Keratinocyte (primary cell): ENCODE measurements around the gene ATP13A1.

Source experiments
- CTCF ChIP-seq, 3 experiments: IDR thresholded peaks in 1 of 3; conservative IDR thresholded peaks in 1 of 3; optimal IDR thresholded peaks in 1 of 3; 2 replicates in 2 of 3; 3 replicates in 1 of 3; pipeline versions ENCODE3 to v1.5.1; 2011; ENCODE audit warnings: low read length in 3 of 3, mild to moderate bottlenecking in 3 of 3, moderate library complexity in 2 of 3, control low read depth in 1 of 3, inconsistent platforms in 1 of 3; ENCODE audit not compliant: insufficient read depth in 2 of 3; ENCODE audit errors: extremely low read depth in 1 of 3
- EZH2 ChIP-seq: IDR thresholded peaks from one replicate; pipeline ENCODE4 v1.6.1; 2012; ENCODE audit warnings: inconsistent platforms, mild to moderate bottlenecking, low read length, moderate library complexity

GRCh38 chr19:19624032-19624570 lies 39.4 kb downstream of the ATP13A1 start:
- no peak for TF ChIP-seq CTCF (optimal IDR thresholded peaks at IDR 0.05 in 1 of 3, IDR thresholded peaks at IDR 0.05 in 1 of 3, conservative IDR thresholded peaks at IDR 0.05 in 1 of 3; ENCODE audit: extremely low read depth in 1 of 3, insufficient read depth in 2 of 3, low read length in 3 of 3)
- TF ChIP-seq EZH2 = no peak
